ENCODE results near the gene MPHOSPH9.

MPHOSPH9 gene

GRCh38 chr12:123115409-123116121 is 117.4 kb downstream of the MPHOSPH9 start:
- no peaks in the 10 kb centered on the region for H3K9me3 ChIP-seq (ENCODE audit: insufficient read depth, low read length)
- no peak; the same call in 1 of the 2 replicates for TF ChIP-seq CTCF (IDR thresholded peaks at IDR 0.05; ENCODE audit: low read depth, low read length)
- no peak for TF ChIP-seq EZH2phosphoT487 (IDR thresholded peaks at IDR 0.05; ENCODE audit: low read depth)
- H3K9ac ChIP-seq (ENCODE audit: low read length): peak overlapping the region; percentile 49
- H3K4me2 ChIP-seq (ENCODE audit: low read length): peak overlapping the region; percentile 78
- peaks cover 10% of the 10 kb centered on the region for H3K27me3 ChIP-seq (ENCODE audit: low read depth, low read length)
- H3K79me2 ChIP-seq (ENCODE audit: low read length): no peaks in the 10 kb centered on the region
- peaks cover 57% of the 10 kb centered on the region for H3K4me1 ChIP-seq (ENCODE audit: low read length)
- peak overlapping the region; percentile 80 for H3K27ac ChIP-seq (ENCODE audit: low read length)
- no peaks in the 10 kb centered on the region for H4K20me1 ChIP-seq (ENCODE audit: insufficient read depth, low read length)
- no peak overlapping the region for H2AFZ ChIP-seq (ENCODE audit: low read depth, low read length)
- peaks cover 2% of the 10 kb centered on the region for H3K36me3 ChIP-seq (replicated peaks; ENCODE audit: low read depth, low read length)
- peak overlapping the region; percentile 58 for H3K4me3 ChIP-seq (ENCODE audit: low read length)

- peak overlapping the region; percentile 49 for H3K9ac ChIP-seq (ENCODE audit: low read length)
- no peaks in the 10 kb centered on the region for H3K79me2 ChIP-seq (ENCODE audit: low read length)
- H3K4me2 ChIP-seq (ENCODE audit: low read length): peak overlapping the region; percentile 78
Observed at GRCh38 chr12:123114304-123115083, 118.4 kb downstream of the MPHOSPH9 start.

GRCh38 chr12:123113026-123113425 is 119.9 kb downstream of the MPHOSPH9 start:
- no peaks in the 10 kb centered on the region for H3K36me3 ChIP-seq (replicated peaks; ENCODE audit: low read depth, low read length)
- H3K27me3 ChIP-seq (ENCODE audit: low read depth, low read length): 0 out of 2 replicates have a peak, but pooled peaks cover 6% of the 10 kb centered on the region
- H3K4me1 ChIP-seq (ENCODE audit: low read length): peaks cover 38% of the 10 kb centered on the region
- TF ChIP-seq CTCF (IDR thresholded peaks at IDR 0.05; ENCODE audit: low read depth, low read length) (no peak), EZH2phosphoT487 (IDR thresholded peaks at IDR 0.05; ENCODE audit: low read depth) (no peak)
- no peaks in the 10 kb centered on the region for H4K20me1 ChIP-seq (ENCODE audit: insufficient read depth, low read length)
- H2AFZ ChIP-seq (ENCODE audit: low read depth, low read length): no peak overlapping the region
- no peak overlapping the region for H3K27ac ChIP-seq (ENCODE audit: low read length)
- no peaks in the 10 kb centered on the region for H3K9me3 ChIP-seq (ENCODE audit: insufficient read depth, low read length)
- no peak overlapping the region for H3K9ac ChIP-seq (ENCODE audit: low read length)
- H3K79me2 ChIP-seq (ENCODE audit: low read length): no peaks in the 10 kb centered on the region
- H3K4me2 ChIP-seq (ENCODE audit: low read length): no peak overlapping the region
- H3K4me3 ChIP-seq (ENCODE audit: low read length): no peak overlapping the region

More at GRCh38 chr12:123114304-123115083, 118.4 kb downstream of the MPHOSPH9 start:
- H3K27me3 ChIP-seq (ENCODE audit: low read depth, low read length): peaks cover 10% of the 10 kb centered on the region
- no peak overlapping the region; the same call in 1 of the 2 replicates for H2AFZ ChIP-seq (ENCODE audit: low read depth, low read length)
- no peaks in the 10 kb centered on the region for H4K20me1 ChIP-seq (ENCODE audit: insufficient read depth, low read length)
- H3K9me3 ChIP-seq (ENCODE audit: insufficient read depth, low read length): no peaks in the 10 kb centered on the region
- peaks cover 2% of the 10 kb centered on the region for H3K36me3 ChIP-seq (replicated peaks; ENCODE audit: low read depth, low read length)
- peaks cover 47% of the 10 kb centered on the region for H3K4me1 ChIP-seq (ENCODE audit: low read length)
- peak overlapping the region; percentile 58 for H3K4me3 ChIP-seq (ENCODE audit: low read length)
- TF ChIP-seq EZH2phosphoT487 (IDR thresholded peaks at IDR 0.05; ENCODE audit: low read depth): no peak
- no peak for TF ChIP-seq CTCF (IDR thresholded peaks at IDR 0.05; ENCODE audit: low read depth, low read length)
- peak overlapping the region; percentile 80 for H3K27ac ChIP-seq (ENCODE audit: low read length)

- no peaks in the 10 kb centered on the region for H3K9me3 ChIP-seq (ENCODE audit: insufficient read depth, low read length)
- no peak for TF ChIP-seq CTCF (IDR thresholded peaks at IDR 0.05; ENCODE audit: low read depth, low read length)
- no peak for TF ChIP-seq EZH2phosphoT487 (IDR thresholded peaks at IDR 0.05; ENCODE audit: low read depth)
- H3K9ac ChIP-seq (ENCODE audit: low read length): no peak overlapping the region
- no peak overlapping the region for H3K27ac ChIP-seq (ENCODE audit: low read length)
- no peaks in the 10 kb centered on the region for H4K20me1 ChIP-seq (ENCODE audit: insufficient read depth, low read length)
- H3K4me2 ChIP-seq (ENCODE audit: low read length): no peak overlapping the region
- H3K36me3 ChIP-seq (replicated peaks; ENCODE audit: low read depth, low read length): no peaks in the 10 kb centered on the region
- no peaks in the 10 kb centered on the region for H3K27me3 ChIP-seq (ENCODE audit: low read depth, low read length)
- no peak overlapping the region for H2AFZ ChIP-seq (ENCODE audit: low read depth, low read length)
- no peaks in the 10 kb centered on the region for H3K79me2 ChIP-seq (ENCODE audit: low read length)
- no peak overlapping the region for H3K4me3 ChIP-seq (ENCODE audit: low read length)
- H3K4me1 ChIP-seq (ENCODE audit: low read length): peaks cover 28% of the 10 kb centered on the region
Observed at GRCh38 chr12:123111498-123112165, 121.3 kb downstream of the MPHOSPH9 start.
